NCI-H1930 (cell line): ENCODE data around the gene CLIP1.
"Not testable (repeated sequence)": the region's sequence is repeated elsewhere in the genome, so short reads cannot be mapped to it uniquely, and the experiment has no call there.

ENCODE experiments used
- DNase-seq, 2 experiments: peaks; one replicate each; lab custom pipeline; 2025; lab: John Stamatoyannopoulos, UW

Gene CLIP1

GRCh38 chr12:122421821-122422729 lies at the start of gene CLIP1:
Gene CLIP1 (minus strand): TSS chr12:122422669. CDS start chr12:122380452, 42,217 bp downstream.
- DNase-seq = peak; percentile 15 to 62

- peak; percentile 3 to 43 for DNase-seq
Observed at GRCh38 chr12:122471324-122472226, 49.1 kb upstream of the CLIP1 start.

- DNase-seq = not testable (repeated sequence)
Observed at GRCh38 chr12:122470576-122470975, 48.1 kb upstream of the CLIP1 start.

GRCh38 chr12:122469856-122470255 lies 47.4 kb upstream of the CLIP1 start:
- not testable (repeated sequence) for DNase-seq

- DNase-seq = no peak
Observed at GRCh38 chr12:122467983-122468382, 45.5 kb upstream of the CLIP1 start.

GRCh38 chr12:122464317-122465042 lies 42.0 kb upstream of the CLIP1 start:
- not testable (repeated sequence) for DNase-seq

GRCh38 chr12:122460641-122461040 lies 38.2 kb upstream of the CLIP1 start:
- no peak for DNase-seq

- no peak for DNase-seq
Observed at GRCh38 chr12:122460061-122460460, 37.6 kb upstream of the CLIP1 start.

GRCh38 chr12:122459211-122459610 lies 36.7 kb upstream of the CLIP1 start:
- DNase-seq = no peak

- no peak for DNase-seq
Observed at GRCh38 chr12:122458105-122459035, 35.9 kb upstream of the CLIP1 start.

- no peak for DNase-seq
Observed at GRCh38 chr12:122457627-122458026, 35.2 kb upstream of the CLIP1 start.

GRCh38 chr12:122454739-122455138 lies 32.3 kb upstream of the CLIP1 start:
- no peak for DNase-seq

GRCh38 chr12:122454250-122454721 lies 31.8 kb upstream of the CLIP1 start:
- DNase-seq = no peak

GRCh38 chr12:122452701-122453285 lies 30.3 kb upstream of the CLIP1 start:
- no peak for DNase-seq

GRCh38 chr12:122449317-122449716 lies 26.8 kb upstream of the CLIP1 start:
- no peak for DNase-seq

GRCh38 chr12:122447825-122448224 lies 25.4 kb upstream of the CLIP1 start:
- DNase-seq = not testable (repeated sequence)

GRCh38 chr12:122446390-122446789 lies 23.9 kb upstream of the CLIP1 start:
- DNase-seq = not testable (repeated sequence)

GRCh38 chr12:122444071-122444470 lies 21.6 kb upstream of the CLIP1 start:
- DNase-seq = not testable (repeated sequence)

- not testable (repeated sequence) for DNase-seq
Observed at GRCh38 chr12:122438822-122439221, 16.4 kb upstream of the CLIP1 start.

GRCh38 chr12:122437656-122438121 lies 15.2 kb upstream of the CLIP1 start:
- no peak for DNase-seq
